GM19455 (cell line): ENCODE data around the gene DNAJC5G.
"Not testable (repeated sequence)": the region's sequence is repeated elsewhere in the genome, so short reads cannot be mapped to it uniquely, and the experiment has no call there.

Source experiments
- ATAC-seq: cut with Tn5 transposase; IDR thresholded peaks from one replicate; pipeline ENCODE4 v1.9.1; 2021; ENCODE audit not compliant: unreplicated experiment

The DNAJC5G gene

GRCh38 chr2:27280826-27281225, 5.6 kb downstream of the DNAJC5G start:
- no peak for ATAC-seq

- ATAC-seq: no peak
These were observed 6.2 kb downstream of the DNAJC5G start for GRCh38 chr2:27281442-27281841.

- ATAC-seq: no peak
These were observed 6.8 kb downstream of the DNAJC5G start, which contains the start of gene TRIM54 for GRCh38 chr2:27281855-27282559. TRIM54 (plus strand) TSS chr2:27282429; CDS start chr2:27282732, 303 bp downstream.

- no peak for ATAC-seq
These were observed 7.7 kb downstream of the DNAJC5G start for GRCh38 chr2:27282892-27283291.

- no peak for ATAC-seq
These were observed 9.8 kb downstream of the DNAJC5G start for GRCh38 chr2:27284996-27285395.

- ATAC-seq: no peak
These were observed 10.2 kb downstream of the DNAJC5G start for GRCh38 chr2:27285481-27285880.

GRCh38 chr2:27288610-27289009, 13.4 kb downstream of the DNAJC5G start:
- no peak for ATAC-seq

GRCh38 chr2:27290549-27290948, 15.3 kb downstream of the DNAJC5G start:
- no peak for ATAC-seq

GRCh38 chr2:27291865-27292264, 16.6 kb downstream of the DNAJC5G start:
- no peak for ATAC-seq

GRCh38 chr2:27294928-27295327, 19.7 kb downstream of the DNAJC5G start:
- ATAC-seq: no peak

- no peak for ATAC-seq
These were observed 21.2 kb downstream of the DNAJC5G start for GRCh38 chr2:27296481-27296880.

GRCh38 chr2:27297195-27297594, 22.0 kb downstream of the DNAJC5G start:
- ATAC-seq: no peak

GRCh38 chr2:27298391-27299080, 23.3 kb downstream of the DNAJC5G start:
- ATAC-seq: no peak

GRCh38 chr2:27300606-27301005, 25.4 kb downstream of the DNAJC5G start:
- not testable (repeated sequence) for ATAC-seq

- no peak for ATAC-seq
These were observed 28.1 kb downstream of the DNAJC5G start for GRCh38 chr2:27303093-27304025.

- ATAC-seq: no peak
These were observed 29.4 kb downstream of the DNAJC5G start for GRCh38 chr2:27304488-27305240.

GRCh38 chr2:27305516-27305915, 30.3 kb downstream of the DNAJC5G start:
- no peak for ATAC-seq

- no peak for ATAC-seq
These were observed 30.9 kb downstream of the DNAJC5G start for GRCh38 chr2:27306136-27306535.

GRCh38 chr2:27306573-27307286, 31.5 kb downstream of the DNAJC5G start:
- no peak for ATAC-seq

GRCh38 chr2:27307287-27307544, 32.0 kb downstream of the DNAJC5G start:
- ATAC-seq: no peak
